Measurements from ENCODE around the gene TNRC6C. TPM values are rescaled to one million over a fixed set of nuclear protein-coding genes. Genes with fewer than 3 reads are reported as not detected.

TNRC6C gene
- total and polyA plus RNA-seq, 9 of the 15 experiments (the other 6 are each of a cell fraction or from before 2014, with no cell fraction given): 0.20 to 4.9 (median 2.3) TPM

- BruUV-seq (replicated peaks): no TSS peak
- no peak overlapping the region for H2AFZ ChIP-seq (ENCODE audit: low read depth, low read length)
- ChIA-PET CTCF (ENCODE audit: low intra/inter-chr PET ratio) (no interaction called here), POLR2A (interaction anchor here (1.3 kb wide), 1 partner anchor 76 kb away, joined by 4 read pairs; no protein-coding TSS in a partner anchor)
- peaks cover 22% of the 10 kb centered on the region for H4K20me1 ChIP-seq (replicated peaks; ENCODE audit: control insufficient read depth, insufficient read depth, low read length)
- no peak overlapping the region for H3K27ac ChIP-seq (ENCODE audit: extremely low read depth, low read depth, low read length)
- no peaks in the 10 kb centered on the region for H3K9me3 ChIP-seq (replicated peaks; ENCODE audit: control insufficient read depth, insufficient read depth, low read depth, low read length)
- ATAC-seq (no peak), DNase-seq (ENCODE audit: extremely low read depth in 1 of 4, low spot score in 3 of 4) (no peak), FAIRE-seq (no peak)
- in situ Hi-C loops (cut with MboI) (no loop called here), intact Hi-C loops (cut with micrococcal nuclease) (no loop called here)
- H3K4me3 ChIP-seq: no peak overlapping the region
- WGBS (ENCODE audit: insufficient coverage, low coverage, missing lambda C conversion rate): 39% methylated on average over 6 of the region's 6 CpGs
- no peak overlapping the region for H3K9ac ChIP-seq (ENCODE audit: insufficient read depth in 1 of 2, low read depth in 2 of 2, low read length in 2 of 2)
- H3K9me1 ChIP-seq (ENCODE audit: control insufficient read depth, insufficient read depth, low read length): no peaks in the 10 kb centered on the region
- peaks cover 16 to 19% of the 10 kb centered on the region in 2 experiments; a peak in 4 of 5 replicates for H3K4me1 ChIP-seq (replicated peaks in 1 of 2; ENCODE audit: control insufficient read depth in 2 of 2, insufficient read depth in 2 of 2, low read length in 2 of 2)
- no peaks in the 10 kb centered on the region for H3K36me3 ChIP-seq (ENCODE audit: control insufficient read depth, insufficient read depth, low read length)
- peaks cover 49% of the 10 kb centered on the region for H3K79me2 ChIP-seq (ENCODE audit: control insufficient read depth, insufficient read depth, low read length)
- peaks cover under 1 to 7% of the 10 kb centered on the region in 2 experiments; a peak in 3 of 5 replicates for H3K27me3 ChIP-seq (ENCODE audit: control insufficient read depth in 2 of 2, insufficient read depth in 2 of 2, low read length in 2 of 2)
- H3K4me2 ChIP-seq (ENCODE audit: insufficient read depth, low read length): no peak overlapping the region
- TF ChIP-seq NFE2L1 (tag; IDR thresholded peaks at IDR 0.05; ENCODE audit: borderline replicate concordance, low read depth) (no peak), SRF (CRISPR knock-in tag; IDR thresholded peaks at IDR 0.05) (no peak), CBX2 (IDR thresholded peaks at IDR 0.05; ENCODE audit: insufficient read depth, low read length, poor library complexity, severe bottlenecking) (no peak), NR0B1 (IDR thresholded peaks at IDR 0.05; ENCODE audit: partially characterized antibody) (no peak), ZNF398 (CRISPR knock-in tag; IDR thresholded peaks at IDR 0.05) (no peak), CHAMP1 (IDR thresholded peaks at IDR 0.05) (no peak), TAL1 (IDR thresholded peaks at IDR 0.05) (no peak), BRD4 (IDR thresholded peaks at IDR 0.05) (no peak), CTCFL (IDR thresholded peaks at IDR 0.05; ENCODE audit: borderline replicate concordance, insufficient read depth, low read depth, low read length, poor library complexity, severe bottlenecking) (no peak), ETS2 (tag; IDR thresholded peaks at IDR 0.05; ENCODE audit: borderline replicate concordance, poor library complexity, severe bottlenecking) (no peak), MLLT1 (IDR thresholded peaks at IDR 0.05) (no peak)
Observed at GRCh38 chr17:77962348-77962747, 3.8 kb downstream of the TNRC6C start.
